DMS114 treated with DMSO at 0.1 percent for 48 hours (cell line): ENCODE measurements around the gene ALDH1A1.

Source experiments
- DNase-seq: peaks from one replicate; lab custom pipeline; 2025; ENCODE audit not compliant: unreplicated experiment; lab: John Stamatoyannopoulos, UW

Gene ALDH1A1

DNA sequence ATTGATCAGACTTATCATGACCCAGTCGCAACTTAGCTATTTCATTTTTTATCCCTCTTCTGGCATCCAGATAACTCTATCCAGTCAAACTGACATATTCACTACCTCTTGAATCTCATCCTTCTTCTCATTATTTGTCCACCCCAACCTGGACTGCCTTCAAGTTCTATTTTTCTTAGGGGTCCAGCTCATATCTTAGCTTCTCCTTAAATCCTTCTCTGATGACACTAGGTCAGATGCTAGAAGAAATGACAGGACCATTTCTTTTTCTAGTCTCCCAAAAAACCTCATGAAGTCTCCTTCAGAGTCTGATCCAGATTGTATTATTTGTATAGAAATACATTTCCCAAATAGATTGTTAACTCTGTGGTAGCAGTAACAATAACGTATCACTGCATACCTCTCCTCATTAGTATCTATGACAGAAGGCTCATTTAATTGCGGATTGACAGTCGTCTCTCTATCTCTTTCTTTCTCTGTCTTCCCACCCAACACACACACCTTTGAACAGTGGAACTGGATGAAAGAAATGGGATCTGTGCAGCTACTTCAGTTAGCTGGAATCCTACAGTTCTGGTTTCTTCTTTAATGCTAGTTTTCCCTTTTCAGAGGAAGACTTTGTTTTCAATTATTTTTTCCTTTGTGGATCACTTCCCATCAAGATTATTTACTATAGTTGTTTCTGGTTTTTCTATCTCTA, 33.5 kb downstream of the ALDH1A1 start:
- no peak for DNase-seq

- DNase-seq, result no peak
Observed at GRCh38 chr9:72917892-72918509, 34.9 kb downstream of the ALDH1A1 start.

GRCh38 chr9:72915659-72916058, 37.2 kb downstream of the ALDH1A1 start:
- DNase-seq, result no peak

- no peak for DNase-seq
Observed at GRCh38 chr9:72914750-72915149, 38.1 kb downstream of the ALDH1A1 start.

DNA sequence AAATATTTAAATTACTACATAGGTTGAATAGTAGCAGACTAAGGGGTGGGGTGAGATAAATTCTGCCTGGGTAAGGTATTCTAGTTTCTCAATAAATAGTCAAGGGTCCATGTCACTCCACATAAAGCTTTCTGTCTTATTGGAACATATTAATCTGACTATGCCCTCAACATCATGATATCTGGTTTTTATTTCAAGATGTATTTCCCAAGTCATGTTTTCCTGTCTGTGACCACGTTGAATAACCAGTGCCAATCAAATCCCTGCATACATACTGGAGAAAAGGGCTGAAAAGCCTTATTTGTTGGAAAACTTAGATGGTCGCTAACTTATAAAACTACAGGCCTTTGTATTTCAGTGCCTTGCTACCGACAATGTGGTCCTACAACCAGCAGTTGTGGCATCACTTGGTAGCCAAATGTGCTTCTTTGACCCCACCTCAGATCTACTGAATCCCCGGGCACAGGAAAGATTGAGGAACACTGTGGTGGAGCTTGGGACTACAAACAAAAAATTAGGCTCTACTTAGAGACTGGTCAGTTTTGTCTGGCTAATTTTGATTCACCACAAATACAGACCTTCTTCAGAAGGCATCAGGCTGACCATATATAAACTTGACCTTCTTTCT, 39.4 kb downstream of the ALDH1A1 start:
- no peak for DNase-seq

DNA sequence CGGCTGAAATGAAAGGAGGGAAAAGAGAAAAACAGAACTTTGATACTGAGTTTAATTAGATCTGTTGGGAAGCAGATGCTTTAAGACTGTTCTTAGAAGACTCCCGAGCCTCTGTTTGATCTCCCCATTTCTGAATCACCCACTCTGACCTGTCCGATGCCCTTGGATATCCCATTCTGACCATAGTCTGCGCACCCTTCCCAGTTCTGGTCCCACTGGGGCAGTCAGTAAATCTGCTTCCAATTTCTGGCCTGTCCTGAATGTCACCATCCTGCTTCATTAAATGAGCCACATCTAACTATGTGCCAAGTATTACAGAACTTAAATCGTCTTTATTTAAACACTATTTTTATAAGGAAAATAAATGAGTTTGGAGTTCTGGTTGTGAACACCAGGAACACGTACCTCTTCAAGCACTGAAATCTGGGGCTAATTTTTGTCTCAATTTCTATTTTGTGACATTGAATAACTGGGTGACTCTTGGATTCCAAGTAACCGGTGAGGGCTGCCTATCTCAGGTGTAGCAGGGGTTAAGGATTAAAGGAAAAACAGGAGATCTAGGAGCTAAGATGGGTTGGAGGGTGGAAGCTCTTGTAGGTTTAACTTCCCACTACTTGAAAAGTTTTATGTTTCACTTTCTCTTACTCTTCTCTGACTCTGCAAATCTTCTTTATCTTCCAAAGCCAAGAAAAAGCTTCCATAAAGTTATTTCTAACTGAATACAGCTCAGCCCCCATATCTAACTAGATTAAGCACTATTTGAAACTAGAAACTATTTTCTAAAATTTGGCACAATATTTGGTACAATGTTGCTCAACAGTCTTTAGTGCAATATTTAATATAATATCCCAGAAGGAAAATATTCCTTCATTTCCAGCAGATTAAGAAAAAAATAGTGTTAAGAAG, 40.1 kb downstream of the ALDH1A1 start:
- DNase-seq, result no peak

- no peak for DNase-seq
Observed at GRCh38 chr9:72911816-72912215, 41.0 kb downstream of the ALDH1A1 start.

DNA sequence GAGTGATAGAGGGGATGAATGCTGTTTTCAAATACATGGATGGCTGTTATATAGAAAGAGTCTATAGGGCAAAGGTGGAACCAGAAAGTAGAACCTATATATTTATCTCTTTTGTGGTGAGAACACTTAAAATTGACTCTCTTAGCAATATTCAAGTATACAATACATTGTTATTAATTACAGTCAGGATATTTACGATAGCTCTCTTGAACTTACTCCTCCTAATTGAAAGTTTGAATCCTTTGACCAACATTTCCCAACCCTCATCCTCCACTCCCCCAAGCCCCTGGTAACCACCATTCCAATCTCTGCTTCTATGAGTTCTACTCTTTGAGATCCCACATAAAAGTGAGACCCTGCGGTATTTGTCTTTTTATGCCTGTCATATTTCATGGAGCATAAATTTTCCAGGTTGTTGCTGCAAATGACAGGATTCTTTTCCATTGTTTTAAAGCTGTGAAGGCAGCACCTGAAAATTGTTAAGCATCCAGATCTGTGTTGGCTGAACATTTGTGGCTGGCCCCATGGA, 41.5 kb downstream of the ALDH1A1 start:
- no peak for DNase-seq

GRCh38 chr9:72909428-72909827, 43.4 kb downstream of the ALDH1A1 start:
- DNase-seq, result no peak

GRCh38 chr9:72907421-72907820, 45.4 kb downstream of the ALDH1A1 start:
- no peak for DNase-seq

DNA sequence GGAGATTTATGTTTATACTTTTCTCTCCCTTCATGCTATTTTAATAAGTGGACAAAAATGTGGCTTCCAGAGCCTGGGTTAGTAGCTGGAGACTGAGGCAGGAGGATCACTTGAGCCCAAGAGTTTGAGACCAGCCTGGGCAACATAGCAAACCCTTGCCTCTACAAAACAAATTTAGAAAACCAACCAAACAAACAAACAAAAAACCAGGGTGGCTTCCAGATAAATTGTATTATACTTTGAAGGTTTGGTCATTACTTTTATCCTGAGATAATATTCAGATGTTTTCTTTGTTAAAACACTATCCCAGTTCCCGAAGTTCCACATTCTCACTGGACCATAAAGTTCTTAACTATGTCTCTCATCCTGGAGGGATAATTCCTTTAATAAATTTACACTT, 46.0 kb downstream of the ALDH1A1 start:
- DNase-seq, result no peak

DNA sequence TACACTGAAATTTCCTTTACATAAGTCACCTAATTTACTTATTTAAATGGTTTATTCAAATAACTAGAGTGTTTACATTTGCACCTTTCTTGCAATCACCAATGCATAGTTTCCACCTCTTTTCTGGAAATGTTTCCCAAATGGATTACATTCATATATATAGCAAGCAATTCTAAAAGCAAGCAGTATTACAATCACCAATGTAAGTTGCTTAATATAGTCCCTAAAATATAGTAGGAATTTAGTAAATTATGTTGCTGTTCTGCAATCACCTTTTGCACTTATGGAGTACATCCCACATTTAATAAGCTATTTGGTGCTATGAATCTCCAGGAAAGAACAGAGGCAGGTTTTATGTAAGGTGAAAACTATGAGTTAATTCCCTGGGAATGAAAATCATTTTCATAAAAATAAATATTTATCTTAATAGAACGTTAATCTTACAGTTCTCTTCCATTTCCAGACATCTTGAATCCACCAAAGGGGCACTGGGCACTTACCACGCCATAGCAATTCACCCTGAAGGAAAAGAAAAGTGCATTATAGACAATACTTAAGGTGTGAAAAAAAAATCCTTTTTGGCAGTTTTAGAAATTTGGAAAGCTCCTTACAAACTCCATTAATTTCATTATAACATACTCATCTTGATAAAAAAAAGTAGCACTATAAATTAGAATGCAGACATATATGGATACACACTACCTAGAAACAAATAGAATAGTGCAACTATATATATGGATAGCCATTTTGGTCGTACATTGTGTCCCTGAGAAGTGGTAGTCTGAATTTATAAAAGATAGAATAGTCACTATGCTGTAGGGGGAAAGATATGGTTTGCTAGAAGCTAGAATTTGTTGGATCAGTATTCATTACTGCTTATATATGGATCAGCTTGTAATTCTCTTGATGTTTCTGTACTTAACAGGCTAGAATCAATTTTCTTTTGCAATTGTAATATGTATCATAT, 47.1 kb downstream of the ALDH1A1 start:
- DNase-seq, result no peak

- DNase-seq, result no peak
Observed at GRCh38 chr9:72904267-72905093, 48.4 kb downstream of the ALDH1A1 start.

GRCh38 chr9:72903103-72903502, 49.8 kb downstream of the ALDH1A1 start:
- no peak for DNase-seq

DNA sequence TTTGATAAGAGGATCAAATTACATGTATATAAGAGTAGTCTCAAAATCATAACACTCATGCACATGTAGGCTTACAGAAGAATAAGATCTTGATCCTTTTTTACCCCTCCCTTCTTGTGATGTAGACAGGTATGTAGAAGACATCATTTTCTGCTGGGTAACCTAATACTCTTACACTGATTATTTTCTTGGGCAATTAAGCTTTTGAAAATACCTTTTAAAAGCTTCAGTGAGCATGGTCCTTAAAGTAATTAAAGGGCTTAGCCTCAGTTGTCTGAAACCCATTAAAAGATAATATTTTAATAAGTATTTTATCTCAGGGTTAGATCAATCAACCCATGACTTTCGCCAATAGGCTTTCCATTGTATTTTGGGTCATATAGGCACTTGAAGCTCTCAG, 50.6 kb downstream of the ALDH1A1 start:
- DNase-seq, result no peak

DNA sequence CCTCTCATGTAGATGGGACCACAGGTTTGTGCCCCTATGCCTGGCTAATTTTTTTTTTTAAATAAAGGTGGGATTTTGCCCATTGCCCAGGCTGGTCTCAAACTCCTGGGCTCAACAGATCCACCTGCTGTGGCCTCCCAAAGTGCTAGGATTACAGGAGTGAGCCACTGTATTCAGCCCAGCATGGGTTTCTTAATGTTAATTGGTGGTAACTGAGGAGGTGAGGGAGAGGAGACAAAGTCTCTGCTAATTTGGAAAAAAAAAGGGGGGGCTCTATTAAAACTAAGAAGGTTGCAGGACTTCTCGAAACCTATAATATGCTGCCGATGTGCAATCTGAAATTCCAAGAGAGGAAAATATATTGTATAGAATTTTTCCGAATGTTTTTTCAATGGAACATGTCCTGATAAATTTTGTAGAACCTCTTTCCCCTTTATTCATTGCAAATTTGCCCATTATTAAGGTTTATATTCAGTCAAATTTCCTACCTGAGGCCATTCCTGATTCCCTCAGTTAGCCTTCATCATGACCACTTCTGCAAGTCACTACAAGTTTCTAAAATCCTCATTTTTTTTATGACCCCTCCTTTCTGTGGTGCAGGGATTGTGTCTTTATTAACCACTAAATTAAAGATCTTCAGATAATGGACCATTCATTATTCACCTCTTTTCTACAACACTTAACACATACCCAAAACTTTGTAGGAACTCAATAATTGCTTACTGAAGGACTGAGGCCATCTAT, 52.9 kb downstream of the ALDH1A1 start:
- no peak for DNase-seq

- no peak for DNase-seq
Observed at GRCh38 chr9:72898784-72899733, 53.8 kb downstream of the ALDH1A1 start.
